ENCODE measurements around the gene AMBRA1. TPM values are rescaled to one million over a fixed set of nuclear protein-coding genes. Genes with fewer than 3 reads are reported as not detected.

Gene AMBRA1
- polyA plus RNA-seq, 1 of the 3 experiments (the other 2 are of a cell fraction) = 10.4 TPM

DNA sequence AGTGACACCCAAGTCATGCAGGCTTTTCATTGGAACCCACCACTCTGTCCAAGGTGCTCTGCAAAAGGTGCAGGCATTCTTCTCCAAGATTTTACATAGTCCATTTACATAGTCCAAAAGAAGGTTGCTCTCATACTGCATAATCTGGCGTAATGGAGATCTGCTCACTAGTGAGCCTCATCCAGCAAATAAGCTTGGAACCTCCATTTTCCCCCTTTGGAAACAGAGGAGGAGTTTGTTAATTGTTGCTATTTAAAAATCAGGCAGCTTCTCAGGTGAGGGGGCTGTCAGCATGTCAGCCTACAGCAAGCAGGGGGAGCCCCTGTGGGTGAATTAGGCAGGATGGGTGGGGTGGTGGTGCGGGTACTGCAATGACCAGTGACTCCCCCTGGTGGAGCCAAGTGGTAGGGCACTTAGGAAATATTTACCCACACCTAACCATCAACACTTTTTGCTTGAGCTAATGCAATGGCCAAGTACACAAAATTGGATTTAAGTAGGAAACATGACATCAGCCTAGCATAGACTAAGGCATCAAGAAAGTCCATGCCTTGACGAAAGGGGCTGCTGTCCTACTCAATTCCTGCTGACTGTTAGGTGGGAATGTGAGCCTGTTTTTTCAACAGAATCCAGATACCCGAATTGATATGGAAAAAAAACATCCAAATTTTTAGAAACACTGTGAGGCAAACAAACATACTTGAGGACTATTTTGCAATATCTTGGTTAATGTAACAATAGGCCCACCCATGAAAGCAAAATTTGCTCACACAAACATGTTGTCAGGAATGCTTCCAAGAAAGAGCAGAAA lies 64.5 kb downstream of the AMBRA1 start:
- WGBS (ENCODE audit: low lambda C conversion rate) = 55% methylated on average over 4 of the region's 4 CpGs
- peak; percentile 83 for DNase-seq
- no peak overlapping the region for H3K4me2 ChIP-seq

GRCh38 chr11:46528445-46529094 lies 65.3 kb downstream of the AMBRA1 start:
- Histone ChIP-seq H3K9me3 (no peaks in the 10 kb centered on the region), H3K27ac (ENCODE audit: low read depth in 2 of 2, low read length in 1 of 2) (no peak overlapping the region), H4K20me1 (ENCODE audit: insufficient read depth) (peaks cover 63% of the 10 kb centered on the region), H3K9ac (no peak overlapping the region), H3K4me1 (ENCODE audit: control insufficient read depth in 1 of 2, insufficient read depth in 2 of 2, low read depth in 1 of 2, low read length in 1 of 2) (no peaks in the 10 kb centered on the region; a peak in 1 of 4 replicates), H2AFZ (ENCODE audit: low read depth) (no peak overlapping the region), H3K9me2 (no peaks in the 10 kb centered on the region), H3K4me2 (no peak overlapping the region), H3K27me3 (ENCODE audit: insufficient read depth) (no peaks in the 10 kb centered on the region), H3K79me2 (ENCODE audit: insufficient read depth) (peaks cover 92% of the 10 kb centered on the region), H3F3A (replicated peaks; ENCODE audit: insufficient read depth) (no peaks in the 10 kb centered on the region), H3K4me3 (ENCODE audit: low read depth in 2 of 2, low read length in 1 of 2) (no peak overlapping the region; a peak in 1 of 4 replicates), H3K36me3 (replicated peaks in 1 of 2; ENCODE audit: control insufficient read depth in 1 of 2, insufficient read depth in 2 of 2, low read length in 1 of 2) (peaks cover 0 to 4% of the 10 kb centered on the region in 2 experiments)
- DNase-seq = no peak
- WGBS (ENCODE audit: low lambda C conversion rate) = 96% methylated on average over 8 of the region's 8 CpGs
- POLR2A ChIA-PET = no interaction called here
- TF ChIP-seq SIN3A (IDR thresholded peaks at IDR 0.05; ENCODE audit: borderline replicate concordance, low read depth, low read length) (no peak), TEAD4 (IDR thresholded peaks at IDR 0.05; ENCODE audit: borderline replicate concordance, insufficient read depth) (no peak), ELF1 (IDR thresholded peaks at IDR 0.05) (no peak), FOXM1 (IDR thresholded peaks at IDR 0.05; ENCODE audit: low read depth) (no peak), FOXJ3 (CRISPR knock-in tag; IDR thresholded peaks at IDR 0.05) (no peak), NRF1 (IDR thresholded peaks at IDR 0.05; ENCODE audit: low read depth, low read length) (no peak), CHD2 (IDR thresholded peaks at IDR 0.05; ENCODE audit: low read length, partially characterized antibody) (no peak), GABPA (IDR thresholded peaks at IDR 0.05; ENCODE audit: low read depth) (no peak), TAF1 (IDR thresholded peaks at IDR 0.05; ENCODE audit: borderline replicate concordance, low read depth, low read length) (no peak), RXRA (IDR thresholded peaks at IDR 0.05; ENCODE audit: borderline replicate concordance, low read depth) (no peak), RAD21 (IDR thresholded peaks at IDR 0.05; ENCODE audit: low read length) (no peak), RCOR1 (IDR thresholded peaks at IDR 0.05; ENCODE audit: low read length) (no peak), RFX5 (IDR thresholded peaks at IDR 0.05; ENCODE audit: low read length) (no peak), POLR2AphosphoS5 (IDR thresholded peaks at IDR 0.05; ENCODE audit: low read depth, low read length) (no peak), MEF2A (IDR thresholded peaks at IDR 0.05; ENCODE audit: borderline replicate concordance, low read depth) (no peak), NFIC (IDR thresholded peaks at IDR 0.05; ENCODE audit: borderline replicate concordance) (no peak)
- TF ChIP-seq, protein P1, sequence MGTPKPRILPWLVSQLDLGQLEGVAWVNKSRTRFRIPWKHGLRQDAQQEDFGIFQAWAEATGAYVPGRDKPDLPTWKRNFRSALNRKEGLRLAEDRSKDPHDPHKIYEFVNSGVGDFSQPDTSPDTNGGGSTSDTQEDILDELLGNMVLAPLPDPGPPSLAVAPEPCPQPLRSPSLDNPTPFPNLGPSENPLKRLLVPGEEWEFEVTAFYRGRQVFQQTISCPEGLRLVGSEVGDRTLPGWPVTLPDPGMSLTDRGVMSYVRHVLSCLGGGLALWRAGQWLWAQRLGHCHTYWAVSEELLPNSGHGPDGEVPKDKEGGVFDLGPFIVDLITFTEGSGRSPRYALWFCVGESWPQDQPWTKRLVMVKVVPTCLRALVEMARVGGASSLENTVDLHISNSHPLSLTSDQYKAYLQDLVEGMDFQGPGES (IDR thresholded peaks at IDR 0.05; ENCODE audit: low read depth, low read length) = no peak
- TF ChIP-seq, protein P2, sequence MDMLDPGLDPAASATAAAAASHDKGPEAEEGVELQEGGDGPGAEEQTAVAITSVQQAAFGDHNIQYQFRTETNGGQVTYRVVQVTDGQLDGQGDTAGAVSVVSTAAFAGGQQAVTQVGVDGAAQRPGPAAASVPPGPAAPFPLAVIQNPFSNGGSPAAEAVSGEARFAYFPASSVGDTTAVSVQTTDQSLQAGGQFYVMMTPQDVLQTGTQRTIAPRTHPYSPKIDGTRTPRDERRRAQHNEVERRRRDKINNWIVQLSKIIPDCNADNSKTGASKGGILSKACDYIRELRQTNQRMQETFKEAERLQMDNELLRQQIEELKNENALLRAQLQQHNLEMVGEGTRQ (IDR thresholded peaks at IDR 0.05; ENCODE audit: borderline replicate concordance, low read depth, low read length) = no peak
- CTCF ChIA-PET = interaction anchor here (0.6 to 9.0 kb wide), 52 partner anchors 9 to 464 kb away, joined by 3 to 204 read pairs (median 5); partner anchors contain the start of genes AMBRA1, ATG13, CHRM4 and HARBI1

More for the DNA sequence above, 64.5 kb downstream of the AMBRA1 start:
- H3K9me3 ChIP-seq = no peaks in the 10 kb centered on the region
- peaks cover 0 to 4% of the 10 kb centered on the region in 2 experiments for H3K36me3 ChIP-seq (replicated peaks in 1 of 2; ENCODE audit: control insufficient read depth in 1 of 2, insufficient read depth in 2 of 2, low read length in 1 of 2)
- ChIA-PET CTCF (interaction anchor here (0.5 to 9.0 kb wide), 59 partner anchors 10 to 465 kb away, joined by 3 to 204 read pairs (median 5); partner anchors contain the start of genes AMBRA1, ATG13, CHRM4 and HARBI1), POLR2A (no interaction called here)
- peaks cover 92% of the 10 kb centered on the region for H3K79me2 ChIP-seq (ENCODE audit: insufficient read depth)
- no peaks in the 10 kb centered on the region for H3K27me3 ChIP-seq (ENCODE audit: insufficient read depth)
- H3K9ac ChIP-seq = no peak overlapping the region
- H4K20me1 ChIP-seq (ENCODE audit: insufficient read depth) = peaks cover 65% of the 10 kb centered on the region
- no peak overlapping the region for H3K27ac ChIP-seq (ENCODE audit: low read depth in 2 of 2, low read length in 1 of 2)
- H2AFZ ChIP-seq (ENCODE audit: low read depth) = no peak overlapping the region
- no peaks in the 10 kb centered on the region; a peak in 1 of 4 replicates for H3K4me1 ChIP-seq (ENCODE audit: control insufficient read depth in 1 of 2, insufficient read depth in 2 of 2, low read depth in 1 of 2, low read length in 1 of 2)
- no peaks in the 10 kb centered on the region for H3K9me2 ChIP-seq
- no peaks in the 10 kb centered on the region for H3F3A ChIP-seq (replicated peaks; ENCODE audit: insufficient read depth)
- H3K4me3 ChIP-seq (ENCODE audit: low read depth in 2 of 2, low read length in 1 of 2) = peak overlapping the region in 1 of 2 experiments; percentile 23; a peak in 1 of 4 replicates
- peak; percentile 82 for TF ChIP-seq SMC3 (IDR thresholded peaks at IDR 0.05; ENCODE audit: low read depth, low read length)
- no peak for TF ChIP-seq GATA2 (CRISPR knock-in tag; IDR thresholded peaks at IDR 0.05)
- peak; percentile 94 for TF ChIP-seq CTCF (IDR thresholded peaks at IDR 0.05)
- peak; percentile 75 for TF ChIP-seq RAD21 (IDR thresholded peaks at IDR 0.05; ENCODE audit: low read length)
- no peak for TF ChIP-seq RXRA (IDR thresholded peaks at IDR 0.05; ENCODE audit: borderline replicate concordance, low read depth)
